ENCODE data around the gene AFG3L2. TPM values are rescaled to one million over a fixed set of nuclear protein-coding genes. Genes with fewer than 3 reads are reported as not detected.

The AFG3L2 gene
- 10 to 100 TPM; 60.6 to 64.0 TPM for total RNA-seq

DNA sequence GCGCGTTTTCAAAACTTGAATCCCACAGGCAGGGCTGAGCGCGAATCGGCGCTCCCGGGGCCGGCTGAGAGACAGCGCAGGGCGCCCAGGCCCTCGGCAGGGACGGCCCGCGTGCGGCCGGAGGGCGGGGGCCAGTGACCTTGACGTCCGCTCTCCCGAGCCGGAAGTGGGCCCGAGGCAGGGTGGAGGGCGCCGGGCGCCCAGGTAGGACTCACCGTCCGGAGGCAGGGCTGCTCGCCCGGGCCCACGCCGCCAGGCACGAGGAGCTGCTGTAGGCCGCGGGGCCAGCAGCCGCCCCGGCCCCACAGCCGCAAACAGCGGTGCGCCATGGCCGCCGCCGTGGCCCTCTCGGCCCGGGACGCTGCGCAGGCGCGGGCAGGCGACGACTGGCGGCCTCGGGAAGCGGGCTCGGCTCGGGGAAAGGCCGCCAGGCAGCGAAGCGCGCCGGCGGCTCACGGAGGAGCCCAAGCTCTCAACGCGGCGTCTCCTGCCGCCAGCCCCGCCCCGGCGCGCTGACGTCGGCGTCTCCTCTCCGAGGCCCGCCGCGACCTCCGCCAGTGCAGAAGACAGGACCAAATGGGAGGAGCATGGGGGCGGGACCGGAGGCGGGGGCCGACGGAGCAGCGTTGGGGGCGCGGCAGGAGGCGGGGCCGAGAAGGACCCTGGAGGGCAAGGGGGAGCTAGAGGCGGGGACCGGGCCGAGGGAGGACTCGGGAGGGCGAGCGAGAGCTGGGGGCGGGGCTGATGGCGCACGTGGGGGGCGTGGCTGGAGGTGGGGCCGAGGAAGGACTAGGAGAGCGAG lies at the start of gene AFG3L2:
AFG3L2 (minus strand) TSS at position 474 of the 802 bp plus-strand sequence; CDS start at position 329, 145 bp downstream.
- H3K27ac Mint-ChIP-seq, result peak within 1 kb of the TSS; percentile 94
- CTCF ChIA-PET, result interaction anchor here (0.7 to 1.3 kb wide), 4 partner anchors 13 to 49 kb away, joined by 3 to 5 read pairs (median 4); no protein-coding TSS in a partner anchor
- TF ChIP-seq, protein P1, sequence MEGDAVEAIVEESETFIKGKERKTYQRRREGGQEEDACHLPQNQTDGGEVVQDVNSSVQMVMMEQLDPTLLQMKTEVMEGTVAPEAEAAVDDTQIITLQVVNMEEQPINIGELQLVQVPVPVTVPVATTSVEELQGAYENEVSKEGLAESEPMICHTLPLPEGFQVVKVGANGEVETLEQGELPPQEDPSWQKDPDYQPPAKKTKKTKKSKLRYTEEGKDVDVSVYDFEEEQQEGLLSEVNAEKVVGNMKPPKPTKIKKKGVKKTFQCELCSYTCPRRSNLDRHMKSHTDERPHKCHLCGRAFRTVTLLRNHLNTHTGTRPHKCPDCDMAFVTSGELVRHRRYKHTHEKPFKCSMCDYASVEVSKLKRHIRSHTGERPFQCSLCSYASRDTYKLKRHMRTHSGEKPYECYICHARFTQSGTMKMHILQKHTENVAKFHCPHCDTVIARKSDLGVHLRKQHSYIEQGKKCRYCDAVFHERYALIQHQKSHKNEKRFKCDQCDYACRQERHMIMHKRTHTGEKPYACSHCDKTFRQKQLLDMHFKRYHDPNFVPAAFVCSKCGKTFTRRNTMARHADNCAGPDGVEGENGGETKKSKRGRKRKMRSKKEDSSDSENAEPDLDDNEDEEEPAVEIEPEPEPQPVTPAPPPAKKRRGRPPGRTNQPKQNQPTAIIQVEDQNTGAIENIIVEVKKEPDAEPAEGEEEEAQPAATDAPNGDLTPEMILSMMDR (IDR thresholded peaks at IDR 0.05), result no peak
- ATAC-seq, result peak; percentile 93
- peak; percentile 100 for DNase-seq
- peaks cover 40% of the 10 kb centered on the region for H3K4me1 Mint-ChIP-seq (ENCODE audit: low read depth)
- POLR2A ChIA-PET, result interaction anchor here (0.6 to 2.7 kb wide), 17 partner anchors 10 to 326 kb away, joined by 3 to 9 read pairs (median 3); partner anchors contain the start of genes CEP76 and PRELID3A
- H3K4me3 Mint-ChIP-seq, result peak within 1 kb of the TSS; percentile 82
- no peaks in the 10 kb centered on the region for H3K27me3 Mint-ChIP-seq
- intact Hi-C loops (cut with micrococcal nuclease), result loop anchor here (10.0 kb wide), 1 partner anchor 568 kb away; the partner anchor contains the start of gene SEH1L
- H3K9me3 Mint-ChIP-seq, result no peaks in the 10 kb centered on the region
- H3K36me3 Mint-ChIP-seq (ENCODE audit: low read depth), result peaks cover 26% of the 10 kb centered on the region

- no peaks in the 10 kb centered on the region for H3K9me3 Mint-ChIP-seq
- intact Hi-C loops (cut with micrococcal nuclease), result no loop called here
- TF ChIP-seq, protein P1 (IDR thresholded peaks at IDR 0.05), result no peak
- no peak overlapping the region for H3K27ac Mint-ChIP-seq
- H3K4me3 Mint-ChIP-seq, result no peak overlapping the region
- H3K36me3 Mint-ChIP-seq (ENCODE audit: low read depth), result peaks cover 5% of the 10 kb centered on the region
- ChIA-PET CTCF (interaction anchor here (1.1 kb wide), 1 partner anchor 33 kb away, joined by 3 read pairs; no protein-coding TSS in a partner anchor), POLR2A (interaction anchor here (1.3 to 1.5 kb wide), 2 partner anchors 10 to 16 kb away, joined by 3 to 4 read pairs; partner anchors contain the start of gene PRELID3A)
- ATAC-seq (no peak), DNase-seq (no peak)
- H3K4me1 Mint-ChIP-seq (ENCODE audit: low read depth), result peaks cover 3% of the 10 kb centered on the region
- H3K27me3 Mint-ChIP-seq, result peaks cover 3% of the 10 kb centered on the region
Observed at GRCh38 chr18:12424252-12424651, 47.2 kb upstream of the AFG3L2 start.

DNA sequence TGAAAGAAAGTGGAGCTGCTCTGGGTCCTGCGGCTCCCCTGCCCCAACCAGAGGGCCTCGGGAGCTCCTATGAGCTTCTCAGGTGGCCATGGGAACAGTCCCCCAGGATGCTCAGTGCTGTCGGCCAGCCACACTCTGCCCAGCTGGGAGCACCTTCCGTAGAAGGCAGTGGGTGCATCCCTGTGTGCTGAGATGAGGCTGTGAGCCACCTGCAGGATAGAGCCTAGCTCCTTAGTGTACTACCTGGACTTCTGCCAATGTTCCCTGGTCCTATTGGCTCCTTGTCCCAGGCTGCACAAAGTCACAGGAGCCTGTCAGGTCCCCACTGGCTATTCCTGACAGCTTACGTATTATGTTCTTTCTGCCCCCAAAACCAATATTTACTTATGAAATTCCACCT lies 46.8 kb upstream of the AFG3L2 start:
- DNase-seq (no peak), ATAC-seq (no peak)
- CTCF ChIA-PET, result interaction anchor here (1.1 kb wide), 1 partner anchor 32 kb away, joined by 3 read pairs; no protein-coding TSS in a partner anchor
- H3K36me3 Mint-ChIP-seq (ENCODE audit: low read depth), result peaks cover 5% of the 10 kb centered on the region
- POLR2A ChIA-PET, result interaction anchor here (0.6 to 1.5 kb wide), 3 partner anchors 9 to 280 kb away, joined by 3 to 4 read pairs (median 3); partner anchors contain the start of gene PRELID3A
- TF ChIP-seq, protein P1 (IDR thresholded peaks at IDR 0.05), result no peak
- no peak overlapping the region for H3K27ac Mint-ChIP-seq
- H3K9me3 Mint-ChIP-seq, result no peaks in the 10 kb centered on the region
- H3K4me1 Mint-ChIP-seq (ENCODE audit: low read depth), result peaks cover 3% of the 10 kb centered on the region
- no peak overlapping the region for H3K4me3 Mint-ChIP-seq
- peaks cover 3% of the 10 kb centered on the region for H3K27me3 Mint-ChIP-seq
- intact Hi-C loops (cut with micrococcal nuclease), result no loop called here

DNA sequence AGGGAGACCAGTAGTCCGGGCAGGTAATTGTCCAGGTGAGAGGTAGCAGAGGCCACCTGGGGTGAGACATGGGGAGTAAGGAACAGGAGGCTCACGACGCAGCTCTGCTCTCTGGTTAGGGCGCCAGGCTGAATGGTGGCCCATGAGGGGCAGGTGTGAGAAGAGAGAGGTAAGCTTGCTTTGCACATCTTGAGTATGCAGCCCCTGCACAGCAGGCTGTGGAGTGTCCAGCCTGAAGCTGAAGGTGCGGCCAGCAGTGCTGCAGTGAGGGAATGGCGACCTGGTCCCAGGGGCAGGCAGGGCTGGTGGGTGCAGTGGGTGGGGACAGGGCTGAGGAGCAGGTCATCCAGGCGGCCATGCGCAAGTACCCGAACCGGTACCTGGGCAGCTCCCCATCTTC lies 46.4 kb upstream of the AFG3L2 start:
- Mint-ChIP-seq H3K9me3 (no peaks in the 10 kb centered on the region), H3K27me3 (peaks cover 3% of the 10 kb centered on the region), H3K4me3 (no peak overlapping the region), H3K36me3 (ENCODE audit: low read depth) (peaks cover 5% of the 10 kb centered on the region), H3K4me1 (ENCODE audit: low read depth) (peaks cover 7% of the 10 kb centered on the region), H3K27ac (no peak overlapping the region)
- POLR2A ChIA-PET, result interaction anchor here (0.6 to 1.5 kb wide), 4 partner anchors 9 to 280 kb away, joined by 3 to 4 read pairs (median 4); partner anchors contain the start of gene PRELID3A
- intact Hi-C loops (cut with micrococcal nuclease), result no loop called here
- DNase-seq (no peak), ATAC-seq (no peak)
- CTCF ChIA-PET, result interaction anchor here (1.1 to 1.4 kb wide), 2 partner anchors 32 to 236 kb away, joined by 3 read pairs; no protein-coding TSS in a partner anchor
- TF ChIP-seq, protein P1 (IDR thresholded peaks at IDR 0.05), result no peak
